OCI-LY7 (cell line): ENCODE measurements around the gene KCNC2.

Experiments
- CTCF ChIP-seq: fragments of 200-600 bp; sonication (generic); conservative IDR thresholded peaks from 2 replicates; pipeline ENCODE4 v1.5.1; 2014; ENCODE audit warnings: mild to moderate bottlenecking, antibody characterized with exemption, low read length, moderate library complexity, mixed read lengths
- EZH2phosphoT487 ChIP-seq: fragments of 200-600 bp; sonication (generic); IDR thresholded peaks from 2 replicates; pipeline ENCODE4 v1.6.1; 2018; ENCODE audit warnings: low read depth, borderline replicate concordance, mild to moderate bottlenecking, mixed run types, antibody characterized with exemption, low read length, moderate library complexity, mixed read lengths

- TF ChIP-seq CTCF (no peak), EZH2phosphoT487 (no peak)
Observed at GRCh38 chr12:75161488-75161887, 48.2 kb downstream of the KCNC2 start.
